Keratinocyte (primary cell): ENCODE measurements around the gene DCUN1D4. TPM values are rescaled to one million over a fixed set of nuclear protein-coding genes. Genes with fewer than 3 reads are reported as not detected.

ENCODE experiments used
- DNase-seq: peaks from one replicate; pipeline ENCODE4 v3.0.0-alpha.2; 2011; ENCODE audit warnings: low read depth, missing footprints, low spot score
- FAIRE-seq: peaks from 2 replicates; lab custom pipeline; 2011; peaks lifted over from hg19 to GRCh38; lab: Jason Lieb, UNC
- H2AFZ ChIP-seq: 2 replicates; pipeline ENCODE4 v1.6.0; 2012; ENCODE audit warnings: low read length, control low read depth, inconsistent platforms; ENCODE audit not compliant: control insufficient read depth
- H3K27ac ChIP-seq: 2 replicates; pipeline ENCODE4 v1.5.1; 2011; ENCODE audit warnings: low read length; ENCODE audit not compliant: control insufficient read depth, insufficient read depth
- H3K27me3 ChIP-seq: 3 replicates; pipeline ENCODE4 v1.6.0; 2011; ENCODE audit warnings: low read length; ENCODE audit not compliant: control insufficient read depth, insufficient read depth; ENCODE audit errors: extremely low read depth
- H3K36me3 ChIP-seq, 2 experiments: 2 replicates in 1 of 2; 3 replicates in 1 of 2; pipeline ENCODE4 v1.5.1; 2011; ENCODE audit warnings: low read length in 2 of 2, mild to moderate bottlenecking in 1 of 2; ENCODE audit not compliant: control insufficient read depth in 2 of 2, insufficient read depth in 2 of 2; ENCODE audit errors: extremely low read depth in 1 of 2
- H3K4me1 ChIP-seq: 3 replicates; pipeline ENCODE4 v1.5.1; 2011; ENCODE audit warnings: low read length; ENCODE audit not compliant: control insufficient read depth, insufficient read depth; ENCODE audit errors: extremely low read depth
- H3K4me2 ChIP-seq: 3 replicates; pipeline ENCODE4 v1.6.0; 2011; ENCODE audit warnings: low read depth, low read length; ENCODE audit not compliant: control insufficient read depth, insufficient read depth; ENCODE audit errors: extremely low read depth
- H3K4me3 ChIP-seq, 3 experiments: fragments of 200-600 bp in 1 of 3; sonication (generic) in 1 of 3; 2 replicates in 2 of 3; 3 replicates in 1 of 3; pipeline ENCODE4 v1.5.1; 2011 to 2016; ENCODE audit warnings: low read length in 3 of 3, mild to moderate bottlenecking in 3 of 3, control low read depth in 2 of 3, inconsistent platforms in 1 of 3, low read depth in 1 of 3, mixed read lengths in 1 of 3, mixed run types in 1 of 3, moderate library complexity in 1 of 3; ENCODE audit not compliant: control insufficient read depth in 2 of 3, insufficient read depth in 2 of 3; ENCODE audit errors: extremely low read depth in 1 of 3
- H3K79me2 ChIP-seq: 2 replicates; pipeline ENCODE4 v1.6.0; 2012; ENCODE audit warnings: low read length; ENCODE audit not compliant: control insufficient read depth, insufficient read depth
- H3K9ac ChIP-seq: 3 replicates; pipeline ENCODE4 v1.6.0; 2011; ENCODE audit warnings: low read length; ENCODE audit not compliant: control insufficient read depth, insufficient read depth; ENCODE audit errors: extremely low read depth
- H3K9me1 ChIP-seq: 3 replicates; pipeline ENCODE4 v1.6.0; 2011; ENCODE audit warnings: low read length; ENCODE audit not compliant: control insufficient read depth, insufficient read depth; ENCODE audit errors: extremely low read depth
- H3K9me3 ChIP-seq: 2 replicates; pipeline ENCODE4 v1.5.1; 2012; ENCODE audit warnings: low read depth, low read length; ENCODE audit not compliant: control insufficient read depth
- H4K20me1 ChIP-seq: 3 replicates; pipeline ENCODE4 v1.6.0; 2011; ENCODE audit warnings: low read length; ENCODE audit not compliant: control insufficient read depth, insufficient read depth; ENCODE audit errors: extremely low read depth
- CTCF ChIP-seq, 3 experiments: IDR thresholded peaks in 1 of 3; conservative IDR thresholded peaks in 1 of 3; optimal IDR thresholded peaks in 1 of 3; 2 replicates in 2 of 3; 3 replicates in 1 of 3; pipeline versions ENCODE3 to v1.5.1; 2011; ENCODE audit warnings: low read length in 3 of 3, mild to moderate bottlenecking in 3 of 3, moderate library complexity in 2 of 3, control low read depth in 1 of 3, inconsistent platforms in 1 of 3; ENCODE audit not compliant: insufficient read depth in 2 of 3; ENCODE audit errors: extremely low read depth in 1 of 3
- EZH2 ChIP-seq: IDR thresholded peaks from one replicate; pipeline ENCODE4 v1.6.1; 2012; ENCODE audit warnings: inconsistent platforms, mild to moderate bottlenecking, low read length, moderate library complexity
- dilution Hi-C: fragments of 300-500 bp; cut with MboI; formaldehyde crosslinking; loops from one replicate; pipeline ENCODE4 v1.7.0; 2020; ENCODE audit warnings: low sequenced_read_pairs; ENCODE audit not compliant: extremely low pct_ligation_motif_present
- polyA minus RNA-seq, 3 experiments: library from RNA; depleted of rRNA, polyadenylated mRNA; stranded (reverse); fragments of >200 nt; gene quantifications; 1 replicate in 1 of 3; 2 replicates in 1 of 3; 3 replicates in 1 of 3; pipeline ENCODE4 v1.2.3, GENCODE V29; 2011
- polyA plus RNA-seq, 5 experiments: library from polyadenylated mRNA; depleted of rRNA in 3 of 5; stranded (reverse) in 3 of 5; stranded (forward) in 1 of 5; unstranded in 1 of 5; fragments of >200 nt; gene quantifications; 1 replicate in 1 of 5; 2 replicates in 3 of 5; 3 replicates in 1 of 5; pipeline versions ENCODE4 v1.2.1 to v1.2.3, GENCODE V29; 2011 to 2012; ENCODE audit warnings: missing spikeins in 2 of 5, low read depth in 1 of 5, low replicate concordance in 1 of 5

The DCUN1D4 gene
- 39.6 to 59.9 TPM (median 50.3 TPM) in 3 replicates for polyA plus RNA-seq
- polyA plus RNA-seq (2011; ENCODE audit: low read depth), result 87.4 TPM
- 25.6 and 43.7 TPM in 2 replicates for polyA plus RNA-seq (2011; cell fraction: cytosol; rRNA removed)
- 123 and 127 TPM in 2 replicates for polyA plus RNA-seq (2011; cell fraction: nucleus; rRNA removed)
- 26.5 and 30.0 TPM in 2 replicates for polyA plus RNA-seq (2012; ENCODE audit: low replicate concordance)
- polyA minus RNA-seq, result 8.8 to 99.6 TPM (median 76.4 TPM) in 3 replicates
- 45.7 TPM for polyA minus RNA-seq (2011; cell fraction: cytosol; rRNA and poly(A)+ RNA removed)
- 45.5 and 80.3 TPM in 2 replicates for polyA minus RNA-seq (2011; cell fraction: nucleus; rRNA and poly(A)+ RNA removed)

- TF ChIP-seq EZH2, result no peak
- peak in 2 of 3 experiments; percentile 20 to 48 for TF ChIP-seq CTCF (optimal IDR thresholded peaks at IDR 0.05 in 1 of 3, IDR thresholded peaks at IDR 0.05 in 1 of 3, conservative IDR thresholded peaks at IDR 0.05 in 1 of 3; ENCODE audit: extremely low read depth in 1 of 3, insufficient read depth in 2 of 3, low read length in 3 of 3)
- DNase-seq (peak; percentile 76), FAIRE-seq (peak; percentile 20)
- peaks cover 13% of the 10 kb centered on the region for H3K4me1 ChIP-seq
- H3K27ac ChIP-seq, result peak within 1 kb of the TSS; percentile 54
- no peaks in the 10 kb centered on the region for H3K27me3 ChIP-seq
- peak within 1 kb of the TSS; percentile 99 for H2AFZ ChIP-seq
- peak within 1 kb of the TSS; percentile 76 to 91 (median 90) for H3K4me3 ChIP-seq
- H3K9me3 ChIP-seq, result no peaks in the 10 kb centered on the region
- H4K20me1 ChIP-seq, result no peaks in the 10 kb centered on the region
- no peaks in the 10 kb centered on the region for H3K9me1 ChIP-seq
- peaks cover 38% of the 10 kb centered on the region for H3K79me2 ChIP-seq
- peak within 1 kb of the TSS; percentile 99 for H3K4me2 ChIP-seq
- peak within 1 kb of the TSS; percentile 84 for H3K9ac ChIP-seq
- peaks cover 2 to 7% of the 10 kb centered on the region in 2 experiments for H3K36me3 ChIP-seq
- dilution Hi-C loops, result no loop called here
Measured at GRCh38 chr4:51842554-51843308, at the start of gene DCUN1D4. DCUN1D4 (plus strand) TSS chr4:51843153; CDS start chr4:51843243, 90 bp downstream.

GRCh38 chr4:51820443-51821234 is 22.3 kb upstream of the DCUN1D4 start:
- no peaks in the 10 kb centered on the region for H4K20me1 ChIP-seq
- no peak for FAIRE-seq

More at GRCh38 chr4:51820443-51821234, 22.3 kb upstream of the DCUN1D4 start:
- H3K9ac ChIP-seq, result no peak overlapping the region
- TF ChIP-seq CTCF (optimal IDR thresholded peaks at IDR 0.05 in 1 of 3, IDR thresholded peaks at IDR 0.05 in 1 of 3, conservative IDR thresholded peaks at IDR 0.05 in 1 of 3; ENCODE audit: extremely low read depth in 1 of 3, insufficient read depth in 2 of 3, low read length in 3 of 3) (no peak), EZH2 (no peak)
- H3K9me1 ChIP-seq, result no peaks in the 10 kb centered on the region
- no peaks in the 10 kb centered on the region for H3K27me3 ChIP-seq
- H3K36me3 ChIP-seq, result no peaks in the 10 kb centered on the region
- no peak overlapping the region for H3K4me3 ChIP-seq
- H3K79me2 ChIP-seq, result no peaks in the 10 kb centered on the region
- H3K9me3 ChIP-seq, result no peaks in the 10 kb centered on the region
- no peak overlapping the region for H3K27ac ChIP-seq
- no peaks in the 10 kb centered on the region for H3K4me1 ChIP-seq
- no peak for DNase-seq
- no peak overlapping the region for H2AFZ ChIP-seq
- H3K4me2 ChIP-seq, result no peak overlapping the region
- dilution Hi-C loops, result no loop called here
